ENCODE measurements around the gene YAF2. TPM values are rescaled to one million over a fixed set of nuclear protein-coding genes. Genes with fewer than 3 reads are reported as not detected.

The YAF2 gene
- total RNA-seq, 1 experiment from 2014 or later = 49.6 TPM

DNA sequence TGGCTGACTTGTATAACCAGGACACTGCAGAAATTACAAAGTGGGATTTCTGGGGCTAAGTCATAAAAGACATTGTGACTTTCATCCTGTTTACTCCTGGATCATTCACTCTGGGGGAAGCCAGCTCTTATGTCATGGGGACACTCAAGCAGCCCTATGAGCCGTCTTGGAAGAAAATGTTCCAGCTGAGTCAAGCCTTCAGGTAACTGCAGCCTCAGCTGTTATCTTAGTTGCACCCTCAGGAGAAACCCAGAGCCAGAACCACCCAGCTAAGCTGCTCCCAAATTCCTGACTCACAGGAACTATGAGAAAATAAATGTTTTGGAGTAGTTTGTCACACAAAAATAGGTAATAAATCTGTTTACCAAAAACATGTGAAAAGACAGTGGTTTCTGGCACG lies 50.2 kb downstream of the YAF2 start:
- intact Hi-C loops (cut with micrococcal nuclease) = no loop called here
- no TSS peak for BruUV-seq (replicated peaks)
- Mint-ChIP-seq H3K9me3 (ENCODE audit: unreplicated experiment) (no peaks in the 10 kb centered on the region), H3K4me3 (ENCODE audit: unreplicated experiment) (no peak overlapping the region), H3K27me3 (ENCODE audit: insufficient read depth, unreplicated experiment) (no peaks in the 10 kb centered on the region), H3K4me1 (ENCODE audit: insufficient read depth, unreplicated experiment) (peaks cover 11% of the 10 kb centered on the region), H3K36me3 (ENCODE audit: insufficient read depth, unreplicated experiment) (peaks cover 14% of the 10 kb centered on the region), H3K27ac (ENCODE audit: low read depth, unreplicated experiment) (no peak overlapping the region)
- ChIA-PET CTCF (no interaction called here), POLR2A (interaction anchor here (0.6 to 0.7 kb wide), 2 partner anchors 26 to 154 kb away, joined by 3 read pairs; no protein-coding TSS in a partner anchor)
- no peak for DNase-seq (ENCODE audit: unreplicated experiment)
- TF ChIP-seq, protein P1, sequence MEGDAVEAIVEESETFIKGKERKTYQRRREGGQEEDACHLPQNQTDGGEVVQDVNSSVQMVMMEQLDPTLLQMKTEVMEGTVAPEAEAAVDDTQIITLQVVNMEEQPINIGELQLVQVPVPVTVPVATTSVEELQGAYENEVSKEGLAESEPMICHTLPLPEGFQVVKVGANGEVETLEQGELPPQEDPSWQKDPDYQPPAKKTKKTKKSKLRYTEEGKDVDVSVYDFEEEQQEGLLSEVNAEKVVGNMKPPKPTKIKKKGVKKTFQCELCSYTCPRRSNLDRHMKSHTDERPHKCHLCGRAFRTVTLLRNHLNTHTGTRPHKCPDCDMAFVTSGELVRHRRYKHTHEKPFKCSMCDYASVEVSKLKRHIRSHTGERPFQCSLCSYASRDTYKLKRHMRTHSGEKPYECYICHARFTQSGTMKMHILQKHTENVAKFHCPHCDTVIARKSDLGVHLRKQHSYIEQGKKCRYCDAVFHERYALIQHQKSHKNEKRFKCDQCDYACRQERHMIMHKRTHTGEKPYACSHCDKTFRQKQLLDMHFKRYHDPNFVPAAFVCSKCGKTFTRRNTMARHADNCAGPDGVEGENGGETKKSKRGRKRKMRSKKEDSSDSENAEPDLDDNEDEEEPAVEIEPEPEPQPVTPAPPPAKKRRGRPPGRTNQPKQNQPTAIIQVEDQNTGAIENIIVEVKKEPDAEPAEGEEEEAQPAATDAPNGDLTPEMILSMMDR (IDR thresholded peaks at IDR 0.05; ENCODE audit: unreplicated experiment) = no peak

DNA sequence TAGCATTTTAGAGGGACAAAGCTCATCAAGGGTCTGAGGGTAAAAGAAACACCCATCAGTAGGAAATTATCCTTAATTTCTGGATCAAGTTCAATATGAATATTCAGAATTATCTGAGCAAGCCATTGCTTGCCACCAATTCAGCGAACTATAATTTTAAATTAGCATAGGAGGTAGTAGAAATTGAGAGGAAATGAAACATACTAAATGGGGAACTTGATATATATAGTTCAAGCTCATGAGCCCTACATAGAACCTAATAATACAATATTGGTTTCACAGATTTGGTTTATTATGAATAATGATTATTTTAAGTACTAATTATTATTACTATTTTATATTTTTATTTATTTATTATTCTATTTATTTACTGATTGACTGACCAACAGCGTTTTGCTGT lies 51.3 kb downstream of the YAF2 start:
- BruUV-seq (replicated peaks) = no TSS peak
- H3K27me3 Mint-ChIP-seq (ENCODE audit: insufficient read depth, unreplicated experiment) = no peaks in the 10 kb centered on the region
- no peak overlapping the region for H3K27ac Mint-ChIP-seq (ENCODE audit: low read depth, unreplicated experiment)
- TF ChIP-seq, protein P1 (IDR thresholded peaks at IDR 0.05; ENCODE audit: unreplicated experiment) = no peak
- peaks cover 11% of the 10 kb centered on the region for H3K4me1 Mint-ChIP-seq (ENCODE audit: insufficient read depth, unreplicated experiment)
- H3K9me3 Mint-ChIP-seq (ENCODE audit: unreplicated experiment) = no peaks in the 10 kb centered on the region
- POLR2A ChIA-PET = interaction anchor here (0.8 kb wide), 2 partner anchors 21 to 41 kb away, joined by 3 read pairs; no protein-coding TSS in a partner anchor
- DNase-seq (ENCODE audit: unreplicated experiment) = no peak
- CTCF ChIA-PET = no interaction called here
- H3K4me3 Mint-ChIP-seq (ENCODE audit: unreplicated experiment) = no peak overlapping the region
- intact Hi-C loops (cut with micrococcal nuclease) = no loop called here
- H3K36me3 Mint-ChIP-seq (ENCODE audit: insufficient read depth, unreplicated experiment) = peaks cover 14% of the 10 kb centered on the region

DNA sequence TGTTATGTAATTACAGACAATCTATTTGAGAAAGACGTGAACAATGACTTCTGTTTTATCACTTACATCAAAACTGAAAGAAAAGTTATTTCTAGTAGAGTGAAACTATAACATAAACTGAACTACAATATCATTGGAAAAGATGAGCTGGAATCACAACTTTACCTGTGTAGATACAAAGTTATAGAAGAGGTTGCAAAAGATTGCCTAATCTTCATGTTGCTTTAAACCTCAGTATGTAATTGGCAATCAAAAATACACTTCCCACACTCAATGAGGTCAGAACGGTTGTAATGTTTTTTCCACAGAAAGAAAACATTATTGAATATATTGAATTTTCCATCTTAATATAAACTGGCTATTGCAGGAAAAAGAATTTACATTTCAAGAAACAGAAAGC lies 55.7 kb downstream of the YAF2 start:
- Mint-ChIP-seq H3K36me3 (ENCODE audit: insufficient read depth, unreplicated experiment) (peaks cover 16% of the 10 kb centered on the region), H3K9me3 (ENCODE audit: unreplicated experiment) (peaks cover 2% of the 10 kb centered on the region)

DNA sequence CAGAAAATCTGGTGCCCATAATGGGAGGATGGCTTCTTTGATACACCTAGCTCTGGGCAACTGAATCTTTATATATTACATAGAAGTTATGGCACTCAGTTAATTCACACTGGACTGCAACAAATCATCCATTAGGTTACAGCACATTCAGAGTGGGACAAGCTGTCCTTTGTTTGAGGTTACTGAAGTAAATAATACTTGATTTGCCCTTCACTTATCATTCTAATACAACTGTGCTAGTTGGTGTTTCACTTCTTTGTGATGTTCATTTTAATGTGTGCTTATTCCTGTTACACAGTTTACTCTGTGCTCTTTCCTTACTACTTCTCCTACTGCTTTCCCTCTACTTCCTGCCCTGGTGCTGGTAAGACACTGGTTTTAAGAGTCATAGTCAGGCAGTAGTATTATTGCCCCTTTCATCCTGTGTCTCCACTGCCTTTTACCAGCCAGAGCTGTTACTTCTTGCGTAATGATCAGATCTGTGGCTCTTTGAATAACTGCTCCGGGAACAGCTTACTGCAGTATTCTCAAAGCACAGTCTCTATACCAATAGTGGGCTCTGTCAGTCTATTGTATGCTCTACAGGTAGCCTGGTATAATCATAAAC lies 57.0 kb downstream of the YAF2 start:
- intact Hi-C loops (cut with micrococcal nuclease) = no loop called here
- peaks cover 16% of the 10 kb centered on the region for H3K36me3 Mint-ChIP-seq (ENCODE audit: insufficient read depth, unreplicated experiment)
- H3K27ac Mint-ChIP-seq (ENCODE audit: low read depth, unreplicated experiment) = no peak overlapping the region
- peaks cover 11% of the 10 kb centered on the region for H3K9me3 Mint-ChIP-seq (ENCODE audit: unreplicated experiment)
- no peaks in the 10 kb centered on the region for H3K27me3 Mint-ChIP-seq (ENCODE audit: insufficient read depth, unreplicated experiment)
- POLR2A ChIA-PET = no interaction called here
- DNase-seq (ENCODE audit: unreplicated experiment) = peak; percentile 34
- H3K4me1 Mint-ChIP-seq (ENCODE audit: insufficient read depth, unreplicated experiment) = peaks cover 11% of the 10 kb centered on the region
- TF ChIP-seq, protein P1 (IDR thresholded peaks at IDR 0.05; ENCODE audit: unreplicated experiment) = no peak
- H3K4me3 Mint-ChIP-seq (ENCODE audit: unreplicated experiment) = no peak overlapping the region
- BruUV-seq (replicated peaks) = no TSS peak
- CTCF ChIA-PET = interaction anchor here (0.6 to 2.0 kb wide), 2 partner anchors 12 to 286 kb away, joined by 5 read pairs; no protein-coding TSS in a partner anchor

More for the DNA sequence above, 55.7 kb downstream of the YAF2 start:
- no peak for DNase-seq (ENCODE audit: unreplicated experiment)
- H3K4me1 Mint-ChIP-seq (ENCODE audit: insufficient read depth, unreplicated experiment) = peaks cover 11% of the 10 kb centered on the region
- no TSS peak for BruUV-seq (replicated peaks)
- ChIA-PET CTCF (no interaction called here), POLR2A (no interaction called here)
- TF ChIP-seq, protein P1 (IDR thresholded peaks at IDR 0.05; ENCODE audit: unreplicated experiment) = no peak
- H3K27ac Mint-ChIP-seq (ENCODE audit: low read depth, unreplicated experiment) = no peak overlapping the region
- no peaks in the 10 kb centered on the region for H3K27me3 Mint-ChIP-seq (ENCODE audit: insufficient read depth, unreplicated experiment)
- no peak overlapping the region for H3K4me3 Mint-ChIP-seq (ENCODE audit: unreplicated experiment)
- intact Hi-C loops (cut with micrococcal nuclease) = no loop called here
